HCT116 (cell line): ENCODE results near the gene BOC. TPM values are rescaled to one million over a fixed set of nuclear protein-coding genes. Genes with fewer than 3 reads are reported as not detected.

Experiments
- ATAC-seq: fragments of 200-7000 bp; cut with Tn5 transposase; 2 replicates; pipeline ENCODE4 v1.9.1; 2020; ENCODE audit warnings: mild to moderate bottlenecking, moderate library complexity
- BruUV-seq: library from RNA; stranded (reverse); fragments of 400-500 nt; replicated peaks from 2 replicates; lab custom pipeline; 2021; lab: Mats Ljungman, UMichigan
- CTCF ChIA-PET: fragments of 300-600 bp; sonication (Branson Sonifier 250); formaldehyde crosslinking; loops from one replicate; lab custom pipeline; 2021; ENCODE audit warnings: antibody characterized with exemption; lab: Charles Lee
- POLR2A ChIA-PET: fragments of 300-600, 350-600 bp; sonication (Branson Sonifier 250); formaldehyde crosslinking; loops from one replicate; lab custom pipeline; 2021; ENCODE audit warnings: antibody characterized with exemption; lab: Charles Lee
- RAD21 ChIA-PET, 2 experiments: fragments of 300-600 bp; sonication (Branson Sonifier 250); formaldehyde crosslinking; loops; one replicate each; lab custom pipeline; 2023; ENCODE audit warnings: low total read pairs in 2 of 2; ENCODE audit not compliant: uncharacterized antibody in 2 of 2, unreplicated experiment in 2 of 2, low non-redundant PET in 1 of 2; lab: Charles Lee
- DNase-seq: peaks from one replicate; pipeline ENCODE4 v3.0.0-alpha.2; 2010; ENCODE audit warnings: low read depth, low spot score
- H2AFZ ChIP-seq: fragments of 200-600 bp; shearing (Covaris generic), sonication (generic); 2 replicates; pipeline ENCODE4 v1.6.1; 2017; ENCODE audit warnings: low read depth, mixed run types, mixed read lengths, antibody characterized with exemption, low read length; ENCODE audit not compliant: poor library complexity, severe bottlenecking
- H3K27ac ChIP-seq: 2 replicates; pipeline ENCODE4 v1.5.1; 2012; ENCODE audit warnings: low read depth, low read length
- H3K27me3 ChIP-seq: fragments of 200-600 bp; sonication (generic); 2 replicates; pipeline ENCODE4 v1.6.1; 2016; ENCODE audit warnings: mixed run types, low read length, mixed read lengths; ENCODE audit not compliant: insufficient read depth
- H3K36me3 ChIP-seq, 2 experiments: fragments of 200-500 bp in 1 of 2; fragments of 200-600 bp in 1 of 2; sonication (Bioruptor generic) in 1 of 2; sonication (generic) in 1 of 2; 2 replicates each; pipeline versions ENCODE4 v1.5.1 to v1.6.1; 2014 to 2016; ENCODE audit warnings: low read length in 2 of 2, inconsistent platforms in 1 of 2, mixed read lengths in 1 of 2, mixed run types in 1 of 2; ENCODE audit not compliant: insufficient read depth in 2 of 2, control insufficient read depth in 1 of 2
- H3K4me1 ChIP-seq, 2 experiments: fragments of 200-600 bp in 1 of 2; sonication (generic) in 1 of 2; 2 replicates each; pipeline versions ENCODE4 v1.5.1 to v1.6.1; 2012 to 2017; ENCODE audit warnings: low read length in 2 of 2, inconsistent platforms in 1 of 2, mild to moderate bottlenecking in 1 of 2, mixed read lengths in 1 of 2, mixed run types in 1 of 2, moderate library complexity in 1 of 2; ENCODE audit not compliant: insufficient read depth in 2 of 2, control insufficient read depth in 1 of 2
- H3K4me2 ChIP-seq: fragments of 200-600 bp; sonication (generic); 2 replicates; pipeline ENCODE4 v1.6.1; 2017; ENCODE audit warnings: mixed run types, low read length, mixed read lengths
- H3K4me3 ChIP-seq, 2 experiments: fragments of 200-600 bp in 1 of 2; sonication (generic) in 1 of 2; replicated peaks in 1 of 2; 2 replicates each; pipeline ENCODE4 v1.5.1; 2011 to 2016; ENCODE audit warnings: low read length in 2 of 2, control low read depth in 1 of 2, low read depth in 1 of 2, mild to moderate bottlenecking in 1 of 2, mixed read lengths in 1 of 2, mixed run types in 1 of 2
- H3K79me2 ChIP-seq: fragments of 200-600 bp; sonication (generic); 2 replicates; pipeline ENCODE4 v1.6.1; 2017; ENCODE audit warnings: mild to moderate bottlenecking, mixed run types, low read length, moderate library complexity, mixed read lengths; ENCODE audit not compliant: insufficient read depth
- H3K9ac ChIP-seq: fragments of 200-600 bp; sonication (generic); 2 replicates; pipeline ENCODE4 v1.6.1; 2016; ENCODE audit warnings: low read length, mixed read lengths
- H3K9me2 ChIP-seq: fragments of 200-600 bp; sonication (generic), shearing (Covaris generic); 2 replicates; pipeline ENCODE4 v1.6.1; 2017; ENCODE audit warnings: mixed run types, mild to moderate bottlenecking, moderate library complexity; ENCODE audit not compliant: insufficient read depth
- H3K9me3 ChIP-seq, 2 experiments: fragments of 200-500 bp in 1 of 2; fragments of 200-600 bp in 1 of 2; sonication (Bioruptor generic) in 1 of 2; sonication (generic) in 1 of 2; 2 replicates each; pipeline ENCODE4 v1.6.1; 2014 to 2017; ENCODE audit warnings: low read length in 2 of 2, mixed read lengths in 2 of 2, inconsistent platforms in 1 of 2, low read depth in 1 of 2, mild to moderate bottlenecking in 1 of 2, mixed run types in 1 of 2, moderate library complexity in 1 of 2; ENCODE audit not compliant: control insufficient read depth in 1 of 2, insufficient read depth in 1 of 2
- H4K20me1 ChIP-seq: fragments of 200-600 bp; sonication (generic), shearing (Covaris generic); 2 replicates; pipeline ENCODE4 v1.6.1; 2017; ENCODE audit warnings: mixed run types, mild to moderate bottlenecking, moderate library complexity; ENCODE audit not compliant: insufficient read depth
- CBX3 ChIP-seq: IDR thresholded peaks from 2 replicates; pipeline ENCODE4 v1.6.1; 2012; ENCODE audit warnings: low read depth
- CEBPB ChIP-seq: IDR thresholded peaks from 2 replicates; pipeline ENCODE4 v1.6.1; 2012; ENCODE audit warnings: low read depth
- EGR1 ChIP-seq: IDR thresholded peaks from 2 replicates; pipeline ENCODE4 v1.6.1; 2012; ENCODE audit warnings: low read depth
- ELF1 ChIP-seq: IDR thresholded peaks from 2 replicates; pipeline ENCODE4 v1.6.1; 2012; ENCODE audit warnings: low read depth, borderline replicate concordance
- EZH2 ChIP-seq: fragments of 200-600 bp; sonication (generic); IDR thresholded peaks from 2 replicates; pipeline ENCODE4 v1.6.1; 2017; ENCODE audit warnings: antibody characterized with exemption, mixed run types
- EZH2phosphoT487 ChIP-seq: fragments of 200-600 bp; IDR thresholded peaks from 2 replicates; pipeline ENCODE4 v1.6.1; 2018; ENCODE audit warnings: antibody characterized with exemption, borderline replicate concordance
- FOSL1 ChIP-seq: IDR thresholded peaks from 2 replicates; pipeline ENCODE4 v1.6.1; 2012; ENCODE audit warnings: low read depth
- JUND ChIP-seq: IDR thresholded peaks from 2 replicates; pipeline ENCODE4 v1.6.1; 2012
- POLR2A ChIP-seq: IDR thresholded peaks from 2 replicates; pipeline ENCODE4 v1.7.0; 2011; ENCODE audit warnings: borderline replicate concordance; ENCODE audit not compliant: insufficient read depth, insufficient read length; ENCODE audit errors: extremely low read depth
- POLR2AphosphoS5 ChIP-seq: IDR thresholded peaks from 2 replicates; pipeline ENCODE4 v1.6.1; 2011; ENCODE audit warnings: mild to moderate bottlenecking, low read depth, low read length, moderate library complexity
- SP1 ChIP-seq: IDR thresholded peaks from 2 replicates; pipeline ENCODE4 v1.6.1; 2012; ENCODE audit warnings: low read depth
- SRF ChIP-seq: IDR thresholded peaks from 2 replicates; pipeline ENCODE4 v1.6.1; 2012; ENCODE audit warnings: low read depth
- TCF7L2 ChIP-seq: IDR thresholded peaks from 2 replicates; pipeline ENCODE4 v1.7.0; 2011; ENCODE audit warnings: borderline replicate concordance, inconsistent platforms; ENCODE audit not compliant: insufficient read depth, insufficient read length; ENCODE audit errors: extremely low read depth
- ZFX ChIP-seq: fragments of 450-650 bp; IDR thresholded peaks from 2 replicates; pipeline ENCODE4 v1.6.1; 2017
- ZNF274 ChIP-seq: fragments of 200-500 bp; sonication (Bioruptor generic); IDR thresholded peaks from 2 replicates; pipeline ENCODE4 v1.6.1; 2014; ENCODE audit warnings: mild to moderate bottlenecking, low read depth, low read length, inconsistent platforms
- intact Hi-C: fragments of 100-400 bp; cut with micrococcal nuclease; formaldehyde crosslinking; loops from 2 replicates; pipeline ENCODE4 v1.10.0; 2022
- total RNA-seq: library from RNA; stranded (reverse); gene quantifications from one replicate; pipeline ENCODE4 v1.2.1, GENCODE V29; 2021; ENCODE audit not compliant: unreplicated experiment
- TF ChIP-seq, protein P1 (sequence below): IDR thresholded peaks from 2 replicates; pipeline ENCODE4 v1.6.1; 2012; ENCODE audit warnings: low read depth
- TF ChIP-seq, protein P2 (sequence below), 3 experiments: fragments of 200-600 bp in 1 of 3; sonication (generic) in 1 of 3; IDR thresholded peaks in 2 of 3; conservative IDR thresholded peaks in 1 of 3; 2 replicates each; pipeline ENCODE4 v1.5.1; 2012 to 2017; ENCODE audit warnings: low read depth in 2 of 3, low read length in 2 of 3, antibody characterized with exemption in 1 of 3, borderline replicate concordance in 1 of 3, control low read depth in 1 of 3, mild to moderate bottlenecking in 1 of 3, mixed read lengths in 1 of 3, mixed run types in 1 of 3, moderate library complexity in 1 of 3; ENCODE audit not compliant: insufficient read depth in 1 of 3
- TF ChIP-seq, protein P3 (sequence below): IDR thresholded peaks from 2 replicates; pipeline ENCODE4 v1.6.1; 2011; ENCODE audit warnings: mild to moderate bottlenecking, low read length, moderate library complexity; ENCODE audit not compliant: insufficient replicate concordance; ENCODE audit errors: extremely low read depth
- TF ChIP-seq, protein P4 (sequence below): IDR thresholded peaks from 2 replicates; pipeline ENCODE4 v1.6.1; 2012
- TF ChIP-seq, protein P5 (sequence below): IDR thresholded peaks from 2 replicates; pipeline ENCODE4 v1.6.1; 2012

BOC gene
- total RNA-seq, 1 experiment from 2014 or later, result 3.3 TPM

DNA sequence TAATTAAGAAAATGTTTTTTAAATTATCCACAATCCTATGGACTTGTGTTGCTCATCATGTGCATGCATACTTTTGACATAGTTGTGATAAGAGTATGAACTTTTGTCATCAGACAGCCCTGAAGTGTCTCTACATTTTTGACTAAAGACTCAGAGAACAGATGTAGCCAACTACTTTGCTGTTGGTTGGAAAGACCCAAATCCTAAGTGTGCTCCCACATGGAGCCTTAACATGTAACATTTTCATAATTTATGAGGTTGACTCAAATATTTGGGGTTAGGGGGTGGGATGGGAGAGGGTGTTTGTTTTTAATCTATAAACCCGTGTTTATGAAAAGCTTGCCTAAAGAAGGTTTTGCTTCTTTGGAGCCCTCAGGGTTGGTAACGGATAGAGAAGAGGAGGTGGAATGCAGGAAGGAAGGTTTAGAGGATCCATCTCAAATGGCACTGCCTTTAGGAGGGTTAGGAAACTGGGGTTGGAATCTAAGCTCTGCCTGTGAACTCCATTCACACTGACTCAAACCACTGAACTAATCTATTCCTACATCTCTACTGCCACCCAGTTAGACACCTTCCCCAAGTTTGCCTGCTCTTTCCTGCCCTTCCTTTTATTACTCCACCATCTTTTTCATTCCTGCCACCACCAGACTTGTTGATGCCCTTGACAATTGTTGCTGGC, 3.7 kb downstream of the BOC start:
- no TSS peak for BruUV-seq
- Histone ChIP-seq H2AFZ (no peak overlapping the region), H3K4me3 (no peak overlapping the region), H3K79me2 (no peaks in the 10 kb centered on the region), H3K9ac (no peak overlapping the region), H4K20me1 (no peaks in the 10 kb centered on the region), H3K4me2 (no peak overlapping the region), H3K9me2 (no peaks in the 10 kb centered on the region), H3K27me3 (no peaks in the 10 kb centered on the region), H3K36me3 (no peaks in the 10 kb centered on the region), H3K4me1 (peaks cover 7 to 17% of the 10 kb centered on the region in 2 experiments), H3K27ac (no peak overlapping the region), H3K9me3 (no peaks in the 10 kb centered on the region)
- POLR2A ChIA-PET, result no interaction called here
- DNase-seq (no peak), ATAC-seq (no peak)
- intact Hi-C loops, result no loop called here
- CTCF ChIA-PET, result no interaction called here
- TF ChIP-seq, protein P1, sequence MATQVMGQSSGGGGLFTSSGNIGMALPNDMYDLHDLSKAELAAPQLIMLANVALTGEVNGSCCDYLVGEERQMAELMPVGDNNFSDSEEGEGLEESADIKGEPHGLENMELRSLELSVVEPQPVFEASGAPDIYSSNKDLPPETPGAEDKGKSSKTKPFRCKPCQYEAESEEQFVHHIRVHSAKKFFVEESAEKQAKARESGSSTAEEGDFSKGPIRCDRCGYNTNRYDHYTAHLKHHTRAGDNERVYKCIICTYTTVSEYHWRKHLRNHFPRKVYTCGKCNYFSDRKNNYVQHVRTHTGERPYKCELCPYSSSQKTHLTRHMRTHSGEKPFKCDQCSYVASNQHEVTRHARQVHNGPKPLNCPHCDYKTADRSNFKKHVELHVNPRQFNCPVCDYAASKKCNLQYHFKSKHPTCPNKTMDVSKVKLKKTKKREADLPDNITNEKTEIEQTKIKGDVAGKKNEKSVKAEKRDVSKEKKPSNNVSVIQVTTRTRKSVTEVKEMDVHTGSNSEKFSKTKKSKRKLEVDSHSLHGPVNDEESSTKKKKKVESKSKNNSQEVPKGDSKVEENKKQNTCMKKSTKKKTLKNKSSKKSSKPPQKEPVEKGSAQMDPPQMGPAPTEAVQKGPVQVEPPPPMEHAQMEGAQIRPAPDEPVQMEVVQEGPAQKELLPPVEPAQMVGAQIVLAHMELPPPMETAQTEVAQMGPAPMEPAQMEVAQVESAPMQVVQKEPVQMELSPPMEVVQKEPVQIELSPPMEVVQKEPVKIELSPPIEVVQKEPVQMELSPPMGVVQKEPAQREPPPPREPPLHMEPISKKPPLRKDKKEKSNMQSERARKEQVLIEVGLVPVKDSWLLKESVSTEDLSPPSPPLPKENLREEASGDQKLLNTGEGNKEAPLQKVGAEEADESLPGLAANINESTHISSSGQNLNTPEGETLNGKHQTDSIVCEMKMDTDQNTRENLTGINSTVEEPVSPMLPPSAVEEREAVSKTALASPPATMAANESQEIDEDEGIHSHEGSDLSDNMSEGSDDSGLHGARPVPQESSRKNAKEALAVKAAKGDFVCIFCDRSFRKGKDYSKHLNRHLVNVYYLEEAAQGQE, result no peak
- no peak for TF ChIP-seq SRF
- no peak for TF ChIP-seq ELF1
- TF ChIP-seq POLR2A, result no peak
- TF ChIP-seq EZH2, result no peak
- no peak for TF ChIP-seq SP1
- TF ChIP-seq CEBPB, result no peak
- no peak for TF ChIP-seq ZNF274
- TF ChIP-seq, protein P2, sequence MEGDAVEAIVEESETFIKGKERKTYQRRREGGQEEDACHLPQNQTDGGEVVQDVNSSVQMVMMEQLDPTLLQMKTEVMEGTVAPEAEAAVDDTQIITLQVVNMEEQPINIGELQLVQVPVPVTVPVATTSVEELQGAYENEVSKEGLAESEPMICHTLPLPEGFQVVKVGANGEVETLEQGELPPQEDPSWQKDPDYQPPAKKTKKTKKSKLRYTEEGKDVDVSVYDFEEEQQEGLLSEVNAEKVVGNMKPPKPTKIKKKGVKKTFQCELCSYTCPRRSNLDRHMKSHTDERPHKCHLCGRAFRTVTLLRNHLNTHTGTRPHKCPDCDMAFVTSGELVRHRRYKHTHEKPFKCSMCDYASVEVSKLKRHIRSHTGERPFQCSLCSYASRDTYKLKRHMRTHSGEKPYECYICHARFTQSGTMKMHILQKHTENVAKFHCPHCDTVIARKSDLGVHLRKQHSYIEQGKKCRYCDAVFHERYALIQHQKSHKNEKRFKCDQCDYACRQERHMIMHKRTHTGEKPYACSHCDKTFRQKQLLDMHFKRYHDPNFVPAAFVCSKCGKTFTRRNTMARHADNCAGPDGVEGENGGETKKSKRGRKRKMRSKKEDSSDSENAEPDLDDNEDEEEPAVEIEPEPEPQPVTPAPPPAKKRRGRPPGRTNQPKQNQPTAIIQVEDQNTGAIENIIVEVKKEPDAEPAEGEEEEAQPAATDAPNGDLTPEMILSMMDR (IDR thresholded peaks at IDR 0.05 in 2 of 3, conservative IDR thresholded peaks at IDR 0.05 in 1 of 3; ENCODE audit: borderline replicate concordance in 1 of 3, insufficient read depth in 1 of 3, low read depth in 2 of 3, low read length in 2 of 3), result no peak
- TF ChIP-seq CBX3, result no peak
- TF ChIP-seq, protein P3, sequence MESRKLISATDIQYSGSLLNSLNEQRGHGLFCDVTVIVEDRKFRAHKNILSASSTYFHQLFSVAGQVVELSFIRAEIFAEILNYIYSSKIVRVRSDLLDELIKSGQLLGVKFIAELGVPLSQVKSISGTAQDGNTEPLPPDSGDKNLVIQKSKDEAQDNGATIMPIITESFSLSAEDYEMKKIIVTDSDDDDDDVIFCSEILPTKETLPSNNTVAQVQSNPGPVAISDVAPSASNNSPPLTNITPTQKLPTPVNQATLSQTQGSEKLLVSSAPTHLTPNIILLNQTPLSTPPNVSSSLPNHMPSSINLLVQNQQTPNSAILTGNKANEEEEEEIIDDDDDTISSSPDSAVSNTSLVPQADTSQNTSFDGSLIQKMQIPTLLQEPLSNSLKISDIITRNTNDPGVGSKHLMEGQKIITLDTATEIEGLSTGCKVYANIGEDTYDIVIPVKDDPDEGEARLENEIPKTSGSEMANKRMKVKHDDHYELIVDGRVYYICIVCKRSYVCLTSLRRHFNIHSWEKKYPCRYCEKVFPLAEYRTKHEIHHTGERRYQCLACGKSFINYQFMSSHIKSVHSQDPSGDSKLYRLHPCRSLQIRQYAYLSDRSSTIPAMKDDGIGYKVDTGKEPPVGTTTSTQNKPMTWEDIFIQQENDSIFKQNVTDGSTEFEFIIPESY, result no peak
- TF ChIP-seq EGR1, result no peak
- TF ChIP-seq EZH2phosphoT487, result no peak
- TF ChIP-seq POLR2AphosphoS5, result no peak
- no peak for TF ChIP-seq TCF7L2
- TF ChIP-seq, protein P4, sequence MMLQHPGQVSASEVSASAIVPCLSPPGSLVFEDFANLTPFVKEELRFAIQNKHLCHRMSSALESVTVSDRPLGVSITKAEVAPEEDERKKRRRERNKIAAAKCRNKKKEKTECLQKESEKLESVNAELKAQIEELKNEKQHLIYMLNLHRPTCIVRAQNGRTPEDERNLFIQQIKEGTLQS, result no peak
- no peak for TF ChIP-seq FOSL1
- TF ChIP-seq, protein P5, sequence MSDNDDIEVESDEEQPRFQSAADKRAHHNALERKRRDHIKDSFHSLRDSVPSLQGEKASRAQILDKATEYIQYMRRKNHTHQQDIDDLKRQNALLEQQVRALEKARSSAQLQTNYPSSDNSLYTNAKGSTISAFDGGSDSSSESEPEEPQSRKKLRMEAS, result no peak
- no peak for TF ChIP-seq ZFX
- TF ChIP-seq JUND, result no peak
- RAD21 ChIA-PET, result no interaction called here
